Peyer's patch (tissue), 4 donors: ENCODE measurements around the gene CD6.

Experiments
- POLR2A ChIP-seq, 2 donors: fragments of 450-650 bp; IDR thresholded peaks; one replicate each; pipeline ENCODE4 v1.5.1; 2017; ENCODE audit warnings: antibody characterized with exemption in 2 of 2, mild to moderate bottlenecking in 2 of 2, moderate library complexity in 2 of 2
- TF ChIP-seq, protein P1 (sequence below), 6 experiments: fragments of 450-650 bp in 4 of 6; fragments of 200-600 bp in 2 of 6; sonication (generic) in 1 of 6; IDR thresholded peaks; one replicate each; pipeline ENCODE4 v1.5.1; 2017 to 2019; ENCODE audit warnings: antibody characterized with exemption in 6 of 6, mild to moderate bottlenecking in 3 of 6, moderate library complexity in 1 of 6

DNA sequence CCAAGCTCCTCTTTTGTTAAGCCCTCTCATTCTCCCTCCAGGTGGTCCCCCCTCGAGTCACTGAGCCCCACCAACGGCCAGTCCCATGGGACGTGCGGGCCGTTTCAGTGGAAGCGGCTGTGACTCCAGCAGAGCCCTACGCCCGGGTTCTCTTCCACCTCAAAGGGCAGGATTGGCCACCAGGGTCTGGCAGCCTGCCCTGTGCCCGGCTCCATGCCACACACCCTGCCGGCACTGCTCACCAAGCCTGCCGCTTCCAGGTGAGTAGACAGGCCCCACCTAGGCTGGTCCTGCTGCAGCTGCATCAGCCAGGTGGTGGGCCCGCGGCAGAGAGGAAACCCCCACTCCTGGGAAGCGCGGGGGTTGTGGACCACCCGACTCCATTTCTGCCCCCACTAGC lies 43.9 kb upstream of the CD6 start:
- TF ChIP-seq, protein P1, sequence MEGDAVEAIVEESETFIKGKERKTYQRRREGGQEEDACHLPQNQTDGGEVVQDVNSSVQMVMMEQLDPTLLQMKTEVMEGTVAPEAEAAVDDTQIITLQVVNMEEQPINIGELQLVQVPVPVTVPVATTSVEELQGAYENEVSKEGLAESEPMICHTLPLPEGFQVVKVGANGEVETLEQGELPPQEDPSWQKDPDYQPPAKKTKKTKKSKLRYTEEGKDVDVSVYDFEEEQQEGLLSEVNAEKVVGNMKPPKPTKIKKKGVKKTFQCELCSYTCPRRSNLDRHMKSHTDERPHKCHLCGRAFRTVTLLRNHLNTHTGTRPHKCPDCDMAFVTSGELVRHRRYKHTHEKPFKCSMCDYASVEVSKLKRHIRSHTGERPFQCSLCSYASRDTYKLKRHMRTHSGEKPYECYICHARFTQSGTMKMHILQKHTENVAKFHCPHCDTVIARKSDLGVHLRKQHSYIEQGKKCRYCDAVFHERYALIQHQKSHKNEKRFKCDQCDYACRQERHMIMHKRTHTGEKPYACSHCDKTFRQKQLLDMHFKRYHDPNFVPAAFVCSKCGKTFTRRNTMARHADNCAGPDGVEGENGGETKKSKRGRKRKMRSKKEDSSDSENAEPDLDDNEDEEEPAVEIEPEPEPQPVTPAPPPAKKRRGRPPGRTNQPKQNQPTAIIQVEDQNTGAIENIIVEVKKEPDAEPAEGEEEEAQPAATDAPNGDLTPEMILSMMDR (IDR thresholded peaks at IDR 0.05), result no peak
- no peak for TF ChIP-seq POLR2A (IDR thresholded peaks at IDR 0.05)
